Sigmoid colon (tissue), 4 donors: ENCODE results near the gene FMNL3.

ENCODE experiments used
- EP300 ChIP-seq, 4 donors: sonication (generic); formaldehyde crosslinking; IDR thresholded peaks; one replicate each; pipeline ENCODE4 v1.6.1; 2017; ENCODE audit warnings: antibody characterized with exemption in 4 of 4
- POLR2A ChIP-seq, 2 donors: fragments of 450-650 bp; IDR thresholded peaks; one replicate each; pipeline ENCODE4 v1.6.1; 2016; ENCODE audit warnings: antibody characterized with exemption in 2 of 2, mild to moderate bottlenecking in 2 of 2, moderate library complexity in 2 of 2
- POLR2AphosphoS5 ChIP-seq, 4 donors: sonication (generic); formaldehyde crosslinking; IDR thresholded peaks; one replicate each; pipeline ENCODE4 v1.6.1; 2017; ENCODE audit warnings: antibody characterized with exemption in 4 of 4
- TF ChIP-seq, protein P1 (sequence below), 4 experiments: fragments of 450-650 bp in 3 of 4; fragments of 200-600 bp in 1 of 4; IDR thresholded peaks; one replicate each; pipeline ENCODE4 v1.5.1; 2016 to 2019; ENCODE audit warnings: antibody characterized with exemption in 4 of 4, mild to moderate bottlenecking in 3 of 4, moderate library complexity in 2 of 4

DNA sequence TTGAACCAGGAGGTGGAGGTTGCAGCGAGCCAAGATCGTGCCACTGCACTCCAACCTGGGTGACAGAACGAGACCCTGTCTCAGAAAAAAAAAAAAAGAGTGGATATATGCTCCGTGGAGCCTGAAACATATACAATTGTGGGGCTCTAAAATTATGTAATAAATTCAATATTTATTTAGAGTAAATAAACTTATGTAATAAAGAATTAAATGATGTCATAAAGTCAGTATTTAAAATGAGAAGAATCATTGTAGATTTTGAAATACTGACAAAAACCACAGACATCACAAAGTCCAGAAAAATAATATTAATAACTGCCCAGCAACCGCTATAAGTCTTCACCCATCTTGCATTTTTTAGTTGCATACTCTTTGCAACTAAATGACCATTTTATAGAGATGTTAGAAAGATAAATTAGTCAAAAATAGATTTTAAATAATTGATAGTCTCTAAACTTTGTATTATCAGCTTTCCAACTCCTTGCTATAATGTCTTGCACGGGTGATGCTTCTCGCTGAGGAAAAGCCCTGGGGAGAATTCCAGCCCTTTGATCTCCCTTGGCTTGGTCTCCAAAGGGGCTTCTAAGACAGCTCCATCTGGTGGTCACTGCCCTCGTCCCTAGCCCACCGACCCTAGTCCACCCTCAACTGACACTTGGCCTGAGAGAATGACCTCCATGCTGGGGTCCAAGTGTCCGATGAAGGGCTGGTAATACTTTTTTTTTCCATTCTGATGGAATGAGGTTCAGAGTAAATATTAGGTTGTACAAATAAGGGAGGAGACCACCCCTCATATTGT is 26.2 kb upstream of the FMNL3 start:
- no peak for TF ChIP-seq POLR2AphosphoS5 (IDR thresholded peaks at IDR 0.05)
- TF ChIP-seq POLR2A (IDR thresholded peaks at IDR 0.05) = no peak
- TF ChIP-seq, protein P1, sequence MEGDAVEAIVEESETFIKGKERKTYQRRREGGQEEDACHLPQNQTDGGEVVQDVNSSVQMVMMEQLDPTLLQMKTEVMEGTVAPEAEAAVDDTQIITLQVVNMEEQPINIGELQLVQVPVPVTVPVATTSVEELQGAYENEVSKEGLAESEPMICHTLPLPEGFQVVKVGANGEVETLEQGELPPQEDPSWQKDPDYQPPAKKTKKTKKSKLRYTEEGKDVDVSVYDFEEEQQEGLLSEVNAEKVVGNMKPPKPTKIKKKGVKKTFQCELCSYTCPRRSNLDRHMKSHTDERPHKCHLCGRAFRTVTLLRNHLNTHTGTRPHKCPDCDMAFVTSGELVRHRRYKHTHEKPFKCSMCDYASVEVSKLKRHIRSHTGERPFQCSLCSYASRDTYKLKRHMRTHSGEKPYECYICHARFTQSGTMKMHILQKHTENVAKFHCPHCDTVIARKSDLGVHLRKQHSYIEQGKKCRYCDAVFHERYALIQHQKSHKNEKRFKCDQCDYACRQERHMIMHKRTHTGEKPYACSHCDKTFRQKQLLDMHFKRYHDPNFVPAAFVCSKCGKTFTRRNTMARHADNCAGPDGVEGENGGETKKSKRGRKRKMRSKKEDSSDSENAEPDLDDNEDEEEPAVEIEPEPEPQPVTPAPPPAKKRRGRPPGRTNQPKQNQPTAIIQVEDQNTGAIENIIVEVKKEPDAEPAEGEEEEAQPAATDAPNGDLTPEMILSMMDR (IDR thresholded peaks at IDR 0.05) = no peak
- no peak for TF ChIP-seq EP300 (IDR thresholded peaks at IDR 0.05)
